HFFc6 (cell line): ENCODE data around the gene SEPTIN1. TPM values are rescaled to one million over a fixed set of nuclear protein-coding genes. Genes with fewer than 3 reads are reported as not detected.
A peak's percentile ranks its signal among the peaks of the same experiment; 100 is the strongest.

Experiments
- DNase-seq: peaks from one replicate; pipeline ENCODE4 v3.0.0-alpha.2; 2018
- H3K27ac Mint-ChIP-seq: 2 replicates; pipeline ENCODE4 v1.8.0; 2020; ENCODE audit warnings: mild to moderate bottlenecking, mixed read lengths
- H3K27me3 Mint-ChIP-seq: 2 replicates; pipeline ENCODE4 v1.8.0; 2021; ENCODE audit warnings: mild to moderate bottlenecking, moderate library complexity, mixed read lengths; ENCODE audit not compliant: insufficient read depth
- H3K36me3 Mint-ChIP-seq: 2 replicates; pipeline ENCODE4 v1.8.0; 2021; ENCODE audit warnings: low read depth, mixed read lengths
- H3K4me1 Mint-ChIP-seq: 2 replicates; pipeline ENCODE4 v1.8.0; 2020; ENCODE audit warnings: low read depth, mixed read lengths
- H3K4me3 Mint-ChIP-seq: 2 replicates; pipeline ENCODE4 v1.8.0; 2020; ENCODE audit warnings: mild to moderate bottlenecking, moderate library complexity, mixed read lengths
- H3K9me3 Mint-ChIP-seq: 2 replicates; pipeline ENCODE4 v1.8.0; 2020; ENCODE audit warnings: mild to moderate bottlenecking, mixed read lengths
- total RNA-seq, 6 experiments: library from RNA; stranded (reverse); fragmentation: NEBNext Ultra II Directional; extraction: Animal tissue kit (Norgen Biotek cat#: 25700); gene quantifications; 2 replicates in 1 of 6; 3 replicates in 5 of 6; pipeline ENCODE4 v1.2.3, GENCODE V29; 2021
- TF ChIP-seq, protein P1 (sequence below): fragments of 200-600 bp; sonication (generic); IDR thresholded peaks from 2 replicates; pipeline ENCODE4 v1.5.0; 2021; ENCODE audit warnings: antibody characterized with exemption, mild to moderate bottlenecking

Gene SEPTIN1
- total RNA-seq, 6 experiments from 2014 or later, result 1.5 to 2.8 (median 1.8) TPM

DNA sequence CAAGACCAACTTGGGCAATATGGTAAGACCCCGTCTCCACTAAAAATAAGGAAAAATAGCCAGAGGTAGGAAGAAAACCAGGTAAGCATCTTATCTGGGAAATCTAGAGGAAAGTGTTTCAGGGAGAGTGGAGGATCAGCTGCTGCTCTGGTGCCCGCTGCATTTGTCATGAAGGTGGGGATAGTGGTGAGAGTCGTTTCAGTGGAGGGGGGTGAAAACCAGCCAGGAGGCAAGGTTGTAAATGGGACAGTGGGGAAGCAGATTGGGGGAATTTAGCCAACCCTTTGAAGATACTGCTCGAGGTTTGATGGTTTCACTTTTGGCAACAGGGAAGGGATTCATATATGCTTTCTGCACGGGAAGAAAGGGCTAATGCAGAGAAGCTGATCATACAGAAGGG lies 38.6 kb upstream of the SEPTIN1 start:
- TF ChIP-seq, protein P1, sequence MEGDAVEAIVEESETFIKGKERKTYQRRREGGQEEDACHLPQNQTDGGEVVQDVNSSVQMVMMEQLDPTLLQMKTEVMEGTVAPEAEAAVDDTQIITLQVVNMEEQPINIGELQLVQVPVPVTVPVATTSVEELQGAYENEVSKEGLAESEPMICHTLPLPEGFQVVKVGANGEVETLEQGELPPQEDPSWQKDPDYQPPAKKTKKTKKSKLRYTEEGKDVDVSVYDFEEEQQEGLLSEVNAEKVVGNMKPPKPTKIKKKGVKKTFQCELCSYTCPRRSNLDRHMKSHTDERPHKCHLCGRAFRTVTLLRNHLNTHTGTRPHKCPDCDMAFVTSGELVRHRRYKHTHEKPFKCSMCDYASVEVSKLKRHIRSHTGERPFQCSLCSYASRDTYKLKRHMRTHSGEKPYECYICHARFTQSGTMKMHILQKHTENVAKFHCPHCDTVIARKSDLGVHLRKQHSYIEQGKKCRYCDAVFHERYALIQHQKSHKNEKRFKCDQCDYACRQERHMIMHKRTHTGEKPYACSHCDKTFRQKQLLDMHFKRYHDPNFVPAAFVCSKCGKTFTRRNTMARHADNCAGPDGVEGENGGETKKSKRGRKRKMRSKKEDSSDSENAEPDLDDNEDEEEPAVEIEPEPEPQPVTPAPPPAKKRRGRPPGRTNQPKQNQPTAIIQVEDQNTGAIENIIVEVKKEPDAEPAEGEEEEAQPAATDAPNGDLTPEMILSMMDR, result no peak
- H3K36me3 Mint-ChIP-seq, result peaks cover 16% of the 10 kb centered on the region
- peaks cover 8% of the 10 kb centered on the region for H3K27me3 Mint-ChIP-seq
- H3K4me1 Mint-ChIP-seq, result peaks cover 13% of the 10 kb centered on the region
- no peak for DNase-seq
- no peak overlapping the region for H3K27ac Mint-ChIP-seq
- H3K4me3 Mint-ChIP-seq, result no peak overlapping the region
- no peaks in the 10 kb centered on the region for H3K9me3 Mint-ChIP-seq

DNA sequence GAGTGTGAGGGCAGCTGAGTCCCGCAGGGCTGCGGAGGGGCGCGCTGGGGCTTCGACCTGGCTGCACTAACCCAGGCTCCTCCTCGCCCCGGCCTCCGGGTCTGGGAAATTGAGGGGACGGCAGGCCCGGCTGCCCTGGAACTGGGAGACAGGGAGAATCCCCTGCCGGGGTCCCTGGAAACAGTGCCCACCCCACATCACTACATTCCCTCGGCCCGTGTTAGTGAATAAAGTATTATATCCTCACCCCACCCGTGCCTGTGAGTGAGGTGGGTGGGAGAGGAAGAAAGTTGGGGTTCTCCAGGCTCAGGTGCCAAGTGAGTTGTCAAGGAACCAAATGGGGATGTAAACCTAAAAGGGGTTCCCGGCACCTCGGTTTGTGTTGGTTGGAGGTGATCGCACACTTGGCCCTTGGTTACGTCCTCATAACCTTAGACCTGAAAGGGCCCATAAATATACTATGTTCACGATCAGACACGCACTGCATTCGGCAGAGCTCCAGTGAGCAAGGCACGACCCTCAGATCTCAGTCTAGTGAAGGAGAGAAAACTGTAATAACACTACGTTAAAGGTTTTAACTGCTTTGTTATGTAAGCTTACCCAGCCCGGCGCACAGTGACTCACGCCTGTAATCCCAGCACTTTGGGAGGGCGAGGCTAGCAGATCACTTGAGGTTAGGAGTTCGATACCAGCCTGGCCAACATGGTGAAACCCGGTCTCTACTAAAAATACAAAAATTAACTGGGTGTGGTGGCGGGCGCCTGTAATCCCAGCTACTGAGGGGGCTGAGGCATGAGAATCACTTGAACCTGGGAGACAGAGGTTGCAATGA lies 36.2 kb upstream of the SEPTIN1 start:
- H3K27ac Mint-ChIP-seq, result no peak overlapping the region
- DNase-seq, result no peak
- H3K4me3 Mint-ChIP-seq, result no peak overlapping the region; the same call in 1 of the 2 replicates
- H3K36me3 Mint-ChIP-seq, result peaks cover 20% of the 10 kb centered on the region
- H3K27me3 Mint-ChIP-seq, result peaks cover 8% of the 10 kb centered on the region
- no peaks in the 10 kb centered on the region for H3K9me3 Mint-ChIP-seq
- TF ChIP-seq, protein P1, result no peak
- H3K4me1 Mint-ChIP-seq, result peaks cover 18% of the 10 kb centered on the region

DNA sequence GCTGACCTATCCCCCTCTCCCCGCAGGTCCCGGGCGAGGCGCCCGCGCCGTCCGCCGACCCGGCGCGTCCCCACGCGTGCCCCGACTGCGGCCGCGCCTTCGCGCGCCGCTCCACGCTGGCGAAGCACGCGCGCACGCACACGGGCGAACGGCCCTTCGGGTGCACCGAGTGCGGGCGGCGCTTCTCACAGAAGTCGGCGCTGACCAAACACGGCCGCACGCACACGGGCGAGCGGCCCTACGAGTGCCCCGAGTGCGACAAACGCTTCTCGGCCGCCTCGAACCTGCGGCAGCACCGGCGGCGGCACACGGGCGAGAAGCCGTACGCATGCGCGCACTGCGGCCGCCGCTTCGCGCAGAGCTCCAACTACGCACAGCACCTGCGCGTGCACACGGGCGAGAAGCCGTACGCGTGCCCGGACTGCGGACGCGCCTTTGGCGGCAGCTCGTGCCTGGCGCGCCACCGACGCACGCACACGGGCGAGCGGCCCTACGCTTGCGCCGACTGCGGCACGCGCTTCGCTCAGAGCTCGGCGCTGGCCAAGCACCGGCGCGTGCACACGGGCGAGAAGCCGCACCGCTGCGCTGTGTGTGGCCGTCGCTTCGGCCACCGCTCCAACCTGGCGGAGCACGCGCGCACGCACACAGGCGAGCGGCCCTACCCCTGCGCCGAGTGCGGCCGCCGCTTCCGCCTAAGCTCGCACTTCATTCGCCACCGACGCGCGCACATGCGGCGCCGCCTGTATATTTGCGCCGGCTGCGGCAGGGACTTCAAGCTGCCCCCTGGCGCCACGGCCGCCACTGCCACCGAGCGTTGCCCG lies 35.4 kb upstream of the SEPTIN1 start:
- Mint-ChIP-seq H3K27ac (no peak overlapping the region), H3K4me1 (peaks cover 18% of the 10 kb centered on the region), H3K36me3 (peaks cover 21% of the 10 kb centered on the region), H3K27me3 (peaks cover 8% of the 10 kb centered on the region), H3K4me3 (peak overlapping the region; percentile 50; the same call in 1 of the 2 replicates), H3K9me3 (no peaks in the 10 kb centered on the region)
- TF ChIP-seq, protein P1, result no peak; the same call in 1 of the 2 replicates
- DNase-seq, result peak; percentile 71

DNA sequence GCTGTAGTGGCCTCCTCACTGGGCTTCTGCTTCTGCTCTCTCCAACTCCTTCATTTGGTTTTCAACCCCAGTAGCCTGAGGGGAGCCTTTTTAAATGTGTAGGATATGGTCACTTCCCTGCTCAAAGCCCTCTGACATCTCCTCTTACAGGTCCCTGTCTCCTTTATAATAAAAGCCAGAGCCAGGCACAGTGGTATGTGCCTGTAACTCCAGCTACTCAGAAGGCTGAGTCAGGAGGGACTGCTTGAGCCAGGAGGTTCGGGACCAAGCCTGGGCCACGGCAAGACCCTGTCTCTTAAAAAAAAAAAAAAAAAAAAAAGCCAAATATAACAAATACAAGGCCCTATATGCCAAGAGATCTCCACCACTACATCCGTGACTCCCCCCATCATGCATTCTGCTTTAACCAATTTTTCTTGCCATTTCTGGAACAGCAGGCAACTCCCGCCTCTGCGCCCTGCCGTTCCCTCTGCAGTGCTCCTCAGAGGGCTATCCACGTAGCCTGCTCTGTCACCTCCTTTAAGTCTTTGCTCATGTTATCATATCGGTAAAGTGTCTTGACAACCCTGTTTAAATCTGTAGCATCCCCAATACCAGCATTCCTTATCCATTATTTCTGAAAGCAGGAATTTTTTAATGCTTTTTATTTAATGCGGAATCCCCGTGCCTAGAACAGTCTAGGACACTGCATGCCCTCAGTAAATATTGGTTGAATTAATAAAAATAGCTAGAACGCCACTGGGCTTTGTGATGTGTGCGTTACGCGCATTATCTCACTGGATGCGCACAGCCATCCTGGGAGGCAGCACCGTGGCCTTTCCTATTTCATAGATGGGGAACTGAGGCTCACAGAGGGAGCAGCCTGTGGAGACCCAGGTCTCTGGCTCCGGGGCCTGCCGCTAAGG lies 34.5 kb upstream of the SEPTIN1 start:
- peak overlapping the region; percentile 17 for H3K4me3 Mint-ChIP-seq
- no peak overlapping the region for H3K27ac Mint-ChIP-seq
- no peak for DNase-seq
- TF ChIP-seq, protein P1, result no peak
- no peaks in the 10 kb centered on the region for H3K9me3 Mint-ChIP-seq
- H3K27me3 Mint-ChIP-seq, result peaks cover 8% of the 10 kb centered on the region
- H3K4me1 Mint-ChIP-seq, result peaks cover 24% of the 10 kb centered on the region
- peaks cover 23% of the 10 kb centered on the region for H3K36me3 Mint-ChIP-seq

DNA sequence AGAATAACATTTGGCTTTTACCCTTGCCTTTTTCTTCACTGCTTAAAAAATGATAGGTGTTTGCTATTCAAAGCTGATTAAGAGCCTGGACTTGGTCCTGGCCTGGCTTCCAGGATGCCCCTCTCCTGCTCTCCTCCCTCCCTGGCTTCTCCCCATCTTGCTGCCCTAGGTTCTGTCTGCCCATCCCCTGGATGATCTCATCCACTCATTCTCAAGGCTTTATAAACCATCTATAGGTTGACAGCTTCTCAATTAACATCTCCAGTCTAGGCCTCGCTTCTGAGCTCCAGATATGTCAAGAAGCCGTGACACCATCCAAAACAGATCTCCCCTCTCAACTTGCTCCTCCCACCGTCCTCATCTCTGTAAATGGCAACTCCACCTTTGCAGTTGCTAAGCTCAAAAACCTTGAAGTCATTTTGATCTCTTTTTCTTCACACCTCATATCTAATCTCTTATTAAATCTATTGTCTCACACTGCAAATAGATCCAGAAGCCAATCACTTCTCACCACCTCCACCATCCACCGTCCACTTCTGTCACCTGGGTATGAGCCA lies 33.8 kb upstream of the SEPTIN1 start:
- DNase-seq, result no peak
- TF ChIP-seq, protein P1, result no peak
- H3K4me1 Mint-ChIP-seq, result peaks cover 26% of the 10 kb centered on the region
- peaks cover 5% of the 10 kb centered on the region for H3K27me3 Mint-ChIP-seq
- no peak overlapping the region for H3K27ac Mint-ChIP-seq
- H3K4me3 Mint-ChIP-seq, result no peak overlapping the region
- peaks cover 20% of the 10 kb centered on the region for H3K36me3 Mint-ChIP-seq
- no peaks in the 10 kb centered on the region for H3K9me3 Mint-ChIP-seq
